GM23338 (cell line): Measurements from ENCODE around the gene CSTPP1.

Experiments used
- CREB1 ChIP-seq: fragments of 250-450 bp; sonication (Bioruptor Pico); IDR thresholded peaks from 2 replicates; pipeline ENCODE4 v1.5.0; 2020; ENCODE audit warnings: low read depth, mild to moderate bottlenecking, moderate library complexity
- CTCF ChIP-seq, 2 experiments: fragments of 200-600 bp in 1 of 2; sonication (generic) in 1 of 2; conservative IDR thresholded peaks; 2 replicates each; pipeline versions ENCODE4 v1.5.1 to v1.6.1; 2016 to 2017; ENCODE audit warnings: antibody characterized with exemption in 2 of 2, low read depth in 2 of 2, mild to moderate bottlenecking in 2 of 2, moderate library complexity in 1 of 2
- ETS1 ChIP-seq: IDR thresholded peaks from 2 replicates; pipeline ENCODE4 v1.6.1; 2016; ENCODE audit warnings: antibody characterized with exemption
- EZH2 ChIP-seq: fragments of 200-600 bp; sonication (generic); IDR thresholded peaks from one replicate; pipeline ENCODE4 v1.8.0; 2017; ENCODE audit warnings: antibody characterized with exemption, mild to moderate bottlenecking, low read depth; ENCODE audit not compliant: unreplicated experiment
- EZH2phosphoT487 ChIP-seq: fragments of 200-600 bp; sonication (generic); IDR thresholded peaks from one replicate; pipeline ENCODE4 v1.8.1; 2018; ENCODE audit warnings: antibody characterized with exemption; ENCODE audit not compliant: unreplicated experiment
- NANOG ChIP-seq: IDR thresholded peaks from 2 replicates; pipeline ENCODE4 v1.6.1; 2016; ENCODE audit warnings: antibody characterized with exemption, borderline replicate concordance
- POLR2AphosphoS5 ChIP-seq: IDR thresholded peaks from 2 replicates; pipeline ENCODE4 v1.6.1; 2016; ENCODE audit warnings: antibody characterized with exemption, low read depth
- REST ChIP-seq: IDR thresholded peaks from one replicate; pipeline ENCODE4 v1.6.1; 2018; ENCODE audit warnings: antibody characterized with exemption; ENCODE audit not compliant: unreplicated experiment
- STAT1 ChIP-seq: IDR thresholded peaks from one replicate; pipeline ENCODE4 v1.6.1; 2016; ENCODE audit warnings: antibody characterized with exemption; ENCODE audit not compliant: unreplicated experiment

DNA sequence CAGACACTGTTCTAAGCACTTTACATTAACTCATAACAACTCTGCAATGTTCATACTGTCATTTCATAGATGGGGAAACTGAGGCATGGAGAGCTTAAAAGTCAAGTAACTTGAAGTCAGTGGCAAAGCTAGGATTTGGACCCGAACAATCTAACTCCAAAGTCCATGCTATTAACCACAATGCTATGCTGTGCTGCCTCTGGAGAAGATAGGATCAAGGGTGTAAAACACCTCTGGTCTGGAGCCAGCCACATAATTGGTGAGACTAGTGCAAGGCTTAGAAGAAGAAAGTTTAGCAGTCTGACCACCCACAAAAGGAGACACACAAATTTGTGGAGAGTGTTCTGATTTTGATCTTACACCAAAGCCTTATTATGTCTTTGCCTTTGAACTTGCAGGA is 196.4 kb downstream of the CSTPP1 start:
- TF ChIP-seq POLR2AphosphoS5, result no peak
- no peak for TF ChIP-seq CTCF (conservative IDR thresholded peaks at IDR 0.05; ENCODE audit: low read depth in 2 of 2)
- no peak for TF ChIP-seq EZH2phosphoT487
- no peak for TF ChIP-seq NANOG
- TF ChIP-seq REST, result no peak
- TF ChIP-seq STAT1, result no peak
- TF ChIP-seq ETS1, result no peak
- no peak for TF ChIP-seq CREB1 (CRISPR knock-in tag)
- no peak for TF ChIP-seq EZH2
